ENCODE results near the gene C19orf25. TPM values are rescaled to one million over a fixed set of nuclear protein-coding genes. Genes with fewer than 3 reads are reported as not detected.

C19orf25 gene
- total RNA-seq, 1 donor from 2014 or later = 25.0 TPM

DNA sequence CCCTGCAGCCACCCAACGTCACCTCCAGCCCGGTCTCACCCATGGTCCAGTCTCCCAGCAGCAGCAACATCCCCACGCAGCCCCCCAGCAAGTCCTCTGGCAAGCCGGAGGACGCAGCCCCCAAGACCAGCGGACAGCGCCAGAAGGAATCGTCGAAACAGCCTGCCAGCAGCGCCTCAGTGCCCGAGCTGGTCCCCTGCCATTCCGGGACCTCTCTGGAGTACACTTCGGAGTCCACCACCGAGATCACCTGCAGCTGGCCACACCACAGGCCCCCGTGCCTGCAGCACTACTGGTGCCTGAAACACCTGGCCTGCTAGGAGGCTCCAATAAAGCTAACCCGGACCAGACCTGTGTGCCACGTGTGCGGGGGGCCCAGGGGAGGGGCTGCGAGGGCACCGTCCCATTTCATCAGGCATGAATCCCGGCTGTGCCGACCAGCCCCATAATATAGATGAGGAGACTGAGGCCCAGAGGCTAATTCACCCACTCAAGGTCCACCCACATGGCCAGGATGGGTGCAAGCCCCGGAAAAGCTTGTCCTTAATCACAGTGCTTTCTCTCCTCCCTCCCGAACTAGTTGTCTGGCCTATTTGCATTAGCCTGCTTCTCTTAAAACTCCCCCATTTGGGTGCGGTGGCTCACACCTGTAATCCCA lies 18.7 kb upstream of the C19orf25 start:
- Histone ChIP-seq H3K4me1 (peaks cover 7% of the 10 kb centered on the region), H3K36me3 (no peaks in the 10 kb centered on the region), H3K27ac (no peak overlapping the region), H3K4me3 (no peak overlapping the region), H3K9me3 (no peaks in the 10 kb centered on the region), H3K27me3 (no peaks in the 10 kb centered on the region)
- TF ChIP-seq POLR2AphosphoS5 (IDR thresholded peaks at IDR 0.05; ENCODE audit: insufficient read depth in 1 of 2, low read depth in 1 of 2) (no peak), POLR2A (IDR thresholded peaks at IDR 0.05) (no peak), CTCF (IDR thresholded peaks at IDR 0.05) (no peak)
- intact Hi-C loops (cut with DNase I) = no loop called here
- DNase-seq (ENCODE audit: extremely low spot score in 2 of 2) = no peak

DNA sequence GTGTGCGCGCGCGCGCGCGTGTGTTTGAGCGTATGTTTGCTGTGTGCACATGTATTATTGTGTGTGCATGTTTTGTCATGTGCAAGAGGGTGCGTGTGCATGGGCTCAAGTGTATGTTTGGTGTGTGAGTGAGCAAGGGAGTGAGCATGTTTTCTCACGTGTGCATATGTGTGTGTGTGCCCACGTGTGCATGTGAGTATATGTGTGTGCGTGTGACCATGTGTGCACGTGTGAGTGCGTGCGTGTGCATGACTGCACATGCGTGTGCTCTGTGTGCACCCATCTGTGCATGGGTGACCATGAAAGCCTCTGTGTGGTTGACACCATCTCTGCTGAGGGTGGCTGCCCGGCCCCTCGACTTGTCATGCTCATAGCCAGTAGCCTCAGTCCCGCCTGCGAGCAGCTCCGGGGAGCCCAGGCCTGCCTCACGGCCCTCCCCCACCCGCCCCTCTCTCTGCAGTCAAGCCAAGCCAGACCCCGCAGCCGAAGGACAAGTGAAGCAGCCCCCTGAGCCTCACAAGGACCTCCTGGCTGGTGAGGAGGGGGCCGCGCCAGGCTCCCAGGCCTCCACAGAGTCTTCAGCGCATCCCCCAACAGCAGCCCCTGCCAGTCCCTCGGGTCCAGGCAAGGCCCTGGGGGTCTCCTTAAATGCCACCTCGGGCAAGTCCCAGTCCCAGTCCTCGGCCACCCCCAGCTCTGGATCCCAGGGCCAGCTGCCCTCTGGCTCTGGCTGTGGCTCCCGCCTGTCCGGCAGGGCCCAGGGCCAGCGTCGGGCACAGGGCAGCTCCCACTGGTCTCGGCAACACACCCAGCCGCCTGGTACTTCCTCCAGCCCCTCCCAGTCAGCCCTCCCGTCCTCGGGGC lies 17.9 kb upstream of the C19orf25 start:
- DNase-seq (ENCODE audit: extremely low spot score in 2 of 2) = no peak
- Histone ChIP-seq H3K27me3 (no peaks in the 10 kb centered on the region), H3K4me1 (peaks cover 7% of the 10 kb centered on the region), H3K4me3 (no peak overlapping the region), H3K36me3 (no peaks in the 10 kb centered on the region), H3K27ac (no peak overlapping the region), H3K9me3 (no peaks in the 10 kb centered on the region)
- intact Hi-C loops (cut with DNase I) = no loop called here
- no peak for TF ChIP-seq CTCF (IDR thresholded peaks at IDR 0.05)
- no peak for TF ChIP-seq POLR2A (IDR thresholded peaks at IDR 0.05)
- TF ChIP-seq POLR2AphosphoS5 (IDR thresholded peaks at IDR 0.05; ENCODE audit: insufficient read depth in 1 of 2, low read depth in 1 of 2) = no peak

GRCh38 chr19:1495799-1496713 lies 17.0 kb upstream of the C19orf25 start:
- Histone ChIP-seq H3K27ac (no peak overlapping the region), H3K4me3 (no peak overlapping the region), H3K36me3 (no peaks in the 10 kb centered on the region), H3K27me3 (no peaks in the 10 kb centered on the region), H3K4me1 (peaks cover 9% of the 10 kb centered on the region), H3K9me3 (no peaks in the 10 kb centered on the region)
- no peak for TF ChIP-seq POLR2AphosphoS5 (IDR thresholded peaks at IDR 0.05; ENCODE audit: insufficient read depth in 1 of 2, low read depth in 1 of 2)
- intact Hi-C loops (cut with DNase I) = no loop called here
- no peak for DNase-seq (ENCODE audit: extremely low spot score in 2 of 2)

DNA sequence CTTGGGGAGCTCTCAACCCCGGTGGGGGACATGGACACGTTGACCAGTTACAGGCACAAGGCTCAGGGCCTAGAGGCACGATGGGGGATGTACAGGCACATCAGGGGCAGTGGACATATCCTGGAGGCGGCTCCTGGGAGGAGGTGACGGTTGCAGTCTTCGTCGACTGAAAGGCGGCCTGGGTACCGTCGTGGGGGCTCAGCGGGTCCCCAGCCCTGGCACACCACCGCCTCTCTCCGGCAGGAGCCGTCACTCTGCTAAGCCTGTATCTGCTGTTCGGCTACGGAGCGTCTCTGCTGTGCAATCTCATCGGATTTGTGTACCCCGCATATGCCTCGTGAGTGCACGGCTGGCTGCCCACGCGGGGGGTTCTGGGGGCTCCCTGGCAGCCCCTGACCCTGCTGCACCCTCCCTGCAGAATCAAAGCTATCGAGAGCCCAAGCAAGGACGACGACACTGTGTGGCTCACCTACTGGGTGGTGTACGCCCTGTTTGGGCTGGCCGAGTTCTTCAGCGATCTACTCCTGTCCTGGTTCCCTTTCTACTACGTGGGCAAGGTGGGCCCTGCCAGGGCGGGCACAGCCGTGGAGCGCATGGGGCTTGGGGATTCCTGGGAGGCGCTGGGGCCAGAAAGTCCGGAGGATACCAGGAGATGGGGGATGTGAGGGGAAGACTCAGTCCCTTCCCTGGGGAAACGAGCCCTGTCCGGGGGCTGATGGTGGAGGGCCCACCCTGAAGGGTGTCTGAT lies 16.2 kb upstream of the C19orf25 start:
- no peaks in the 10 kb centered on the region for H3K27me3 ChIP-seq
- intact Hi-C loops (cut with DNase I) = no loop called here
- DNase-seq (ENCODE audit: extremely low spot score in 2 of 2) = no peak
- TF ChIP-seq POLR2A (IDR thresholded peaks at IDR 0.05) (no peak), POLR2AphosphoS5 (IDR thresholded peaks at IDR 0.05; ENCODE audit: insufficient read depth in 1 of 2, low read depth in 1 of 2) (no peak), CTCF (IDR thresholded peaks at IDR 0.05) (no peak)
- H3K27ac ChIP-seq = no peak overlapping the region
- no peaks in the 10 kb centered on the region for H3K9me3 ChIP-seq
- peaks cover 7% of the 10 kb centered on the region for H3K4me1 ChIP-seq
- no peak overlapping the region for H3K4me3 ChIP-seq
- no peaks in the 10 kb centered on the region for H3K36me3 ChIP-seq
